Spleen (tissue), 11 donors: ENCODE measurements around the gene TRMT10B. TPM values are rescaled to one million over a fixed set of nuclear protein-coding genes. Genes with fewer than 3 reads are reported as not detected.
"Not testable (repeated sequence)": the region's sequence is repeated elsewhere in the genome, so short reads cannot be mapped to it uniquely, and the experiment has no call there.

Experiments
- DNase-seq: peaks from one replicate; pipeline ENCODE4 v3.0.0-alpha.2; 2020
- H3K27ac ChIP-seq, 8 donors: fragments of 200-600 bp; sonication (generic) in 7 of 8; 1 replicate in 4 of 8; 2 replicates in 4 of 8; pipeline versions ENCODE4 v1.5.0 to v1.8.0; 2016 to 2021; ENCODE audit warnings: inconsistent platforms in 4 of 8, mild to moderate bottlenecking in 4 of 8, moderate library complexity in 1 of 8
- H3K27me3 ChIP-seq, 7 donors: fragments of 200-600 bp; sonication (generic) in 6 of 7; replicated peaks in 1 of 7; 1 replicate in 4 of 7; 2 replicates in 3 of 7; pipeline versions ENCODE4 v1.5.0 to v1.8.0; 2016 to 2021; ENCODE audit warnings: inconsistent platforms in 3 of 7, mild to moderate bottlenecking in 1 of 7
- H3K36me3 ChIP-seq, 6 donors: fragments of 200-600 bp; sonication (generic) in 5 of 6; 1 replicate in 4 of 6; 2 replicates in 2 of 6; pipeline versions ENCODE4 v1.5.0 to v1.8.0; 2016 to 2021; ENCODE audit warnings: inconsistent platforms in 2 of 6
- H3K4me1 ChIP-seq, 6 donors: fragments of 200-600 bp; sonication (generic) in 5 of 6; 1 replicate in 3 of 6; 2 replicates in 3 of 6; pipeline versions ENCODE4 v1.5.0 to v1.8.0; 2016 to 2021; ENCODE audit warnings: inconsistent platforms in 3 of 6
- H3K4me3 ChIP-seq, 8 donors: fragments of 200-600 bp; sonication (generic) in 7 of 8; 1 replicate in 4 of 8; 2 replicates in 4 of 8; pipeline versions ENCODE4 v1.5.0 to v1.8.0; 2016 to 2021; ENCODE audit warnings: inconsistent platforms in 4 of 8, mild to moderate bottlenecking in 4 of 8, moderate library complexity in 2 of 8
- H3K9me3 ChIP-seq, 8 donors: fragments of 200-600 bp; sonication (generic) in 7 of 8; 1 replicate in 4 of 8; 2 replicates in 4 of 8; pipeline versions ENCODE4 v1.5.0 to v1.8.0; 2016 to 2021; ENCODE audit warnings: inconsistent platforms in 4 of 8
- CTCF ChIP-seq, 11 experiments: fragments of 200-600 bp in 7 of 11; fragments of 450-650 bp in 4 of 11; sonication (generic) in 4 of 11; IDR thresholded peaks in 8 of 11; conservative IDR thresholded peaks in 3 of 11; 1 replicate in 7 of 11; 2 replicates in 4 of 11; pipeline versions ENCODE4 v1.4.0 to v1.8.0; 2016 to 2021; ENCODE audit warnings: antibody characterized with exemption in 11 of 11, inconsistent platforms in 4 of 11, mild to moderate bottlenecking in 1 of 11
- POLR2A ChIP-seq, 3 donors: fragments of 450-650 bp; IDR thresholded peaks; one replicate each; pipeline ENCODE4 v1.5.1; 2017; ENCODE audit warnings: antibody characterized with exemption in 3 of 3, mild to moderate bottlenecking in 1 of 3
- POLR2AphosphoS5 ChIP-seq, 3 donors: sonication (generic); formaldehyde crosslinking; IDR thresholded peaks; one replicate each; pipeline ENCODE4 v1.5.1; 2017; ENCODE audit warnings: antibody characterized with exemption in 3 of 3
- WGBS, 5 donors: extraction: QIAGEN DNeasy Blood & Tissue Kit in 3 of 5; methylation state at CpG; one replicate each; pipeline versions ENCODE4 v1.1.5 to v1.1.7; 2013 to 2018; 5-methylcytosine and 5-hydroxymethylcytosine counted together
- intact Hi-C: fragments of 100-400 bp; cut with DNase I; formaldehyde crosslinking; loops from one replicate; pipeline ENCODE4 v1.15.0; 2023; ENCODE audit warnings: low total_unique reads
- polyA plus RNA-seq, 3 donors: library from polyadenylated mRNA; stranded (reverse); fragments of 200-250 nt; gene quantifications; one replicate each; pipeline ENCODE4 v1.2.1, GENCODE V29; 2013
- total RNA-seq, 7 donors: library from RNA; depleted of rRNA in 3 of 7; stranded (reverse); fragments of >200 nt in 3 of 7; fragmentation: NEBNext Ultra II Directional in 4 of 7; extraction: Animal tissue kit (Norgen Biotek cat#: 25700) in 4 of 7; gene quantifications; one replicate each; pipeline versions ENCODE4 v1.1.0 to v1.2.1, GENCODE V29; 2016 to 2021
- donor health status: healthy with polysubstance abuse.
- donor health status: DM: no; HTN: no; CAD: no; lungs with moderate emphysema.
- donor health status: DM: no; HTN: no; CAD: no.
- donor health status: Bipolar disorder and iron deficiency.
- donor health status: healthy.
- donor health status: DM: no; HTN: no; CAD: no.
- donor health status: DM: yes; HTN: yes; CAD: no.

TRMT10B gene
- total and polyA plus RNA-seq, 10 donors, result 5.8 to 17.7 (median 10.2) TPM

- H3K4me1 ChIP-seq, result no peaks in the 10 kb centered on the region
- no peaks in the 10 kb centered on the region for H3K27me3 ChIP-seq
- H3K9me3 ChIP-seq, result no peaks in the 10 kb centered on the region
- TF ChIP-seq CTCF (IDR thresholded peaks at IDR 0.05 in 8 of 11, conservative IDR thresholded peaks at IDR 0.05 in 3 of 11) (no peak), POLR2A (IDR thresholded peaks at IDR 0.05) (no peak), POLR2AphosphoS5 (IDR thresholded peaks at IDR 0.05) (no peak)
- peaks cover 0 to 52% (median 17%) of the 10 kb centered on the region in 6 donors for H3K36me3 ChIP-seq
- no peak overlapping the region for H3K4me3 ChIP-seq
- no peak for DNase-seq
- intact Hi-C loops, result no loop called here
- no peak overlapping the region for H3K27ac ChIP-seq
- 81 to 93% (median 87%) methylated on average over 2 of the region's 2 CpGs for WGBS, 5 donors
These were observed 65.2 kb downstream of the TRMT10B start for GRCh38 chr9:37818849-37819248.

- Histone ChIP-seq H3K27ac (no peak overlapping the region), H3K36me3 (peaks cover 0 to 65% (median 23%) of the 10 kb centered on the region in 6 donors), H3K27me3 (no peaks in the 10 kb centered on the region), H3K9me3 (peaks cover 0 to 4% (median 0%) of the 10 kb centered on the region in 8 donors), H3K4me3 (no peak overlapping the region), H3K4me1 (no peaks in the 10 kb centered on the region)
- intact Hi-C loops, result no loop called here
- 85 to 94% (median 90%) methylated on average over 5 of the region's 5 CpGs for WGBS, 5 donors
- TF ChIP-seq POLR2A (IDR thresholded peaks at IDR 0.05) (no peak), CTCF (IDR thresholded peaks at IDR 0.05 in 8 of 11, conservative IDR thresholded peaks at IDR 0.05 in 3 of 11) (no peak), POLR2AphosphoS5 (IDR thresholded peaks at IDR 0.05) (no peak)
- DNase-seq, result no peak
These were observed 66.5 kb downstream of the TRMT10B start for GRCh38 chr9:37820142-37820541.

- H3K9me3 ChIP-seq, H3K27me3 ChIP-seq, H3K27ac ChIP-seq, H3K4me1 ChIP-seq, DNase-seq, H3K4me3 ChIP-seq, intact Hi-C loops: not testable (repeated sequence)
- 94 to 99% (median 97%) methylated on average over 2 of the region's 2 CpGs for WGBS, 5 donors
- H3K36me3 ChIP-seq, result peaks cover 2 to 98% (median 40%) of the 10 kb centered on the region in 6 donors
These were observed 71.6 kb downstream of the TRMT10B start for GRCh38 chr9:37825174-37825573.

- Histone ChIP-seq H3K36me3 (peaks cover 2 to 90% (median 34%) of the 10 kb centered on the region in 6 donors), H3K27ac (no peak overlapping the region), H3K9me3 (peaks cover 0 to 5% (median 0%) of the 10 kb centered on the region in 8 donors), H3K27me3 (no peaks in the 10 kb centered on the region), H3K4me1 (no peaks in the 10 kb centered on the region), H3K4me3 (no peak overlapping the region)
- 92 to 96% (median 95%) methylated on average over 4 of the region's 4 CpGs for WGBS, 5 donors
- intact Hi-C loops, result no loop called here
- DNase-seq, result no peak
- TF ChIP-seq CTCF (IDR thresholded peaks at IDR 0.05 in 8 of 11, conservative IDR thresholded peaks at IDR 0.05 in 3 of 11) (no peak), POLR2AphosphoS5 (IDR thresholded peaks at IDR 0.05) (no peak), POLR2A (IDR thresholded peaks at IDR 0.05) (no peak)
These were observed 74.0 kb downstream of the TRMT10B start for GRCh38 chr9:37827483-37828165.

Other genes starting within 250 kb of the TRMT10B start
- 10 to 100 TPM; 15.6 to 36.9 (median 20.2) TPM for gene FBXO10, start 177.4 kb upstream of the TRMT10B start, total RNA-seq
- gene FBXO10, start 177.4 kb upstream of the TRMT10B start, polyA plus RNA-seq, result 1 to 10 TPM; 3.2 to 8.3 (median 3.9) TPM
- gene TOMM5, start 161.2 kb upstream of the TRMT10B start, total RNA-seq, result 100 to 1,000 TPM in 1 of 7 donors, 10 to 100 TPM in 6; 54.1 to 108 (median 65.5) TPM
- gene TOMM5, start 161.2 kb upstream of the TRMT10B start, polyA plus RNA-seq, result 100 to 1,000 TPM; 106 to 155 (median 137) TPM
- gene FRMPD1, start 102.9 kb upstream of the TRMT10B start, total RNA-seq, result under 1 TPM in 4 of 7 donors, not detected in 3; 0.09 to 0.47 (median 0.25) TPM
- gene FRMPD1, start 102.9 kb upstream of the TRMT10B start, polyA plus RNA-seq, result under 1 TPM; 0.10 to 0.32 (median 0.20) TPM
- 10 to 100 TPM; 40.2 to 55.3 (median 44.2) TPM for gene EXOSC3, start 31.3 kb downstream of the TRMT10B start, total RNA-seq
- gene EXOSC3, start 31.3 kb downstream of the TRMT10B start, polyA plus RNA-seq, result 10 to 100 TPM; 16.2 to 38.8 (median 35.3) TPM
- gene DCAF10, start 47.0 kb downstream of the TRMT10B start, total RNA-seq, result 10 to 100 TPM; 18.4 to 34.2 (median 24.6) TPM
- gene DCAF10, start 47.0 kb downstream of the TRMT10B start, polyA plus RNA-seq, result 1 to 10 TPM; 3.7 to 5.0 (median 4.2) TPM
- gene SLC25A51, start 150.3 kb downstream of the TRMT10B start, total RNA-seq, result 10 to 100 TPM; 22.3 to 36.9 (median 32.9) TPM
- 1 to 10 TPM; 3.7 to 7.4 (median 5.1) TPM for gene SLC25A51, start 150.3 kb downstream of the TRMT10B start, polyA plus RNA-seq